Measurements from ENCODE around the gene RDH8. TPM values are rescaled to one million over a fixed set of nuclear protein-coding genes. Genes with fewer than 3 reads are reported as not detected.

RDH8 gene
- polyA plus RNA-seq, 1 donor (not counting 4 experiments of a cell fraction or from before 2014, with no cell fraction given), result not detected

- Histone ChIP-seq H3K36me3 (ENCODE audit: control insufficient read depth in 2 of 2, extremely low read depth in 1 of 2, insufficient read depth in 2 of 2, low read length in 2 of 2) (no peaks in the 10 kb centered on the region), H3K27me3 (ENCODE audit: control insufficient read depth, extremely low read depth, insufficient read depth, low read length) (no peaks in the 10 kb centered on the region), H4K20me1 (ENCODE audit: control insufficient read depth, extremely low read depth, insufficient read depth, low read length) (no peaks in the 10 kb centered on the region), H3K27ac (ENCODE audit: control insufficient read depth, insufficient read depth, low read length) (no peak overlapping the region), H3K4me2 (ENCODE audit: control insufficient read depth, extremely low read depth, insufficient read depth, low read depth, low read length) (no peak overlapping the region), H3K9me1 (ENCODE audit: control insufficient read depth, extremely low read depth, insufficient read depth, low read length) (no peaks in the 10 kb centered on the region), H3K4me3 (ENCODE audit: control insufficient read depth in 2 of 3, extremely low read depth in 1 of 3, insufficient read depth in 2 of 3, low read depth in 1 of 3, low read length in 3 of 3) (no peak overlapping the region), H3K4me1 (ENCODE audit: control insufficient read depth, extremely low read depth, insufficient read depth, low read length) (peaks cover 5% of the 10 kb centered on the region), H3K9me3 (ENCODE audit: control insufficient read depth, low read depth, low read length) (no peaks in the 10 kb centered on the region), H3K79me2 (ENCODE audit: control insufficient read depth, insufficient read depth, low read length) (no peaks in the 10 kb centered on the region), H2AFZ (ENCODE audit: control insufficient read depth, low read length) (no peak overlapping the region), H3K9ac (ENCODE audit: control insufficient read depth, extremely low read depth, insufficient read depth, low read length) (no peak overlapping the region)
- no peak for TF ChIP-seq EZH2 (IDR thresholded peaks at IDR 0.05; ENCODE audit: low read length)
- TF ChIP-seq CTCF (optimal IDR thresholded peaks at IDR 0.05 in 1 of 3, IDR thresholded peaks at IDR 0.05 in 1 of 3, conservative IDR thresholded peaks at IDR 0.05 in 1 of 3; ENCODE audit: extremely low read depth in 1 of 3, insufficient read depth in 2 of 3, low read length in 3 of 3), result no peak
- FAIRE-seq (no peak), DNase-seq (ENCODE audit: low read depth, low spot score) (no peak)
- dilution Hi-C loops (cut with MboI; ENCODE audit: extremely low pct_ligation_motif_present, low sequenced_read_pairs), result no loop called here
These were observed 10.0 kb upstream of the RDH8 start for GRCh38 chr19:10003271-10003670.

GRCh38 chr19:10004617-10005016 lies 8.7 kb upstream of the RDH8 start:
- no peak for FAIRE-seq
- dilution Hi-C loops (cut with MboI; ENCODE audit: extremely low pct_ligation_motif_present, low sequenced_read_pairs), result no loop called here
- H3K9me1 ChIP-seq (ENCODE audit: control insufficient read depth, extremely low read depth, insufficient read depth, low read length), result peaks cover 2% of the 10 kb centered on the region
- H3K79me2 ChIP-seq (ENCODE audit: control insufficient read depth, insufficient read depth, low read length), result no peaks in the 10 kb centered on the region
- H3K4me2 ChIP-seq (ENCODE audit: control insufficient read depth, extremely low read depth, insufficient read depth, low read depth, low read length), result no peak overlapping the region
- DNase-seq (ENCODE audit: low read depth, low spot score), result no peak
- no peak overlapping the region for H3K4me3 ChIP-seq (ENCODE audit: control insufficient read depth in 2 of 3, extremely low read depth in 1 of 3, insufficient read depth in 2 of 3, low read depth in 1 of 3, low read length in 3 of 3)
- H3K27me3 ChIP-seq (ENCODE audit: control insufficient read depth, extremely low read depth, insufficient read depth, low read length), result no peaks in the 10 kb centered on the region
- H2AFZ ChIP-seq (ENCODE audit: control insufficient read depth, low read length), result no peak overlapping the region
- no peak overlapping the region for H3K27ac ChIP-seq (ENCODE audit: control insufficient read depth, insufficient read depth, low read length)
- peaks cover 6% of the 10 kb centered on the region for H3K4me1 ChIP-seq (ENCODE audit: control insufficient read depth, extremely low read depth, insufficient read depth, low read length)
- H3K9ac ChIP-seq (ENCODE audit: control insufficient read depth, extremely low read depth, insufficient read depth, low read length), result no peak overlapping the region
- H3K36me3 ChIP-seq (ENCODE audit: control insufficient read depth in 2 of 2, extremely low read depth in 1 of 2, insufficient read depth in 2 of 2, low read length in 2 of 2), result no peaks in the 10 kb centered on the region
- peaks cover 1% of the 10 kb centered on the region for H4K20me1 ChIP-seq (ENCODE audit: control insufficient read depth, extremely low read depth, insufficient read depth, low read length)
- no peaks in the 10 kb centered on the region for H3K9me3 ChIP-seq (ENCODE audit: control insufficient read depth, low read depth, low read length)
- TF ChIP-seq EZH2 (IDR thresholded peaks at IDR 0.05; ENCODE audit: low read length), result no peak
- TF ChIP-seq CTCF (optimal IDR thresholded peaks at IDR 0.05 in 1 of 3, IDR thresholded peaks at IDR 0.05 in 1 of 3, conservative IDR thresholded peaks at IDR 0.05 in 1 of 3; ENCODE audit: extremely low read depth in 1 of 3, insufficient read depth in 2 of 3, low read length in 3 of 3), result no peak

All from keratinocyte (primary cell).